DND-41 (cell line): ENCODE data around the gene MAP3K8.
"Not testable (repeated sequence)": the region's sequence is repeated elsewhere in the genome, so short reads cannot be mapped to it uniquely, and the experiment has no call there.

Experiments used
- ATAC-seq: fragments of 200-7000 bp; cut with Tn5 transposase; 3 replicates; pipeline ENCODE4 v1.9.1; 2021; ENCODE audit warnings: low read depth; ENCODE audit not compliant: insufficient read depth
- DNase-seq: peaks from one replicate; pipeline ENCODE4 v3.0.0-alpha.2; 2020
- H2AFZ ChIP-seq: 2 replicates; pipeline ENCODE4 v1.6.0; 2012; ENCODE audit warnings: low read depth, low read length
- H3K27ac ChIP-seq: 2 replicates; pipeline ENCODE4 v1.5.1; 2012; ENCODE audit warnings: low read length, inconsistent platforms
- H3K27me3 ChIP-seq: fragments of 200-600 bp; sonication (generic); 2 replicates; pipeline ENCODE4 v1.6.0; 2012; ENCODE audit warnings: low read length, mild to moderate bottlenecking, inconsistent platforms; ENCODE audit not compliant: insufficient read depth, poor library complexity
- H3K36me3 ChIP-seq: 2 replicates; pipeline ENCODE4 v1.5.1; 2012; ENCODE audit warnings: low read length, inconsistent platforms; ENCODE audit not compliant: insufficient read depth
- H3K4me1 ChIP-seq: 2 replicates; pipeline ENCODE4 v1.5.1; 2012; ENCODE audit warnings: mild to moderate bottlenecking, low read length; ENCODE audit not compliant: insufficient read depth
- H3K4me2 ChIP-seq: 2 replicates; pipeline ENCODE4 v1.6.0; 2012; ENCODE audit warnings: mild to moderate bottlenecking, moderate library complexity, low read length, inconsistent platforms; ENCODE audit not compliant: insufficient read depth
- H3K4me3 ChIP-seq, 2 experiments: fragments of 200-600 bp in 1 of 2; shearing (Covaris generic) in 1 of 2; 2 replicates each; pipeline ENCODE4 v1.5.1; 2012 to 2016; ENCODE audit warnings: inconsistent platforms in 2 of 2, low read length in 2 of 2, mild to moderate bottlenecking in 2 of 2, low read depth in 1 of 2, moderate library complexity in 1 of 2
- H3K79me2 ChIP-seq: 2 replicates; pipeline ENCODE4 v1.6.0; 2012; ENCODE audit warnings: low read length, inconsistent platforms; ENCODE audit not compliant: insufficient read depth
- H3K9ac ChIP-seq: 2 replicates; pipeline ENCODE4 v1.6.0; 2012; ENCODE audit warnings: low read depth, mild to moderate bottlenecking, inconsistent platforms, low read length, moderate library complexity
- H3K9me3 ChIP-seq: 2 replicates; pipeline ENCODE4 v1.5.1; 2012; ENCODE audit warnings: low read length, moderate library complexity, mild to moderate bottlenecking, inconsistent platforms; ENCODE audit not compliant: insufficient read depth, severe bottlenecking
- H4K20me1 ChIP-seq: 2 replicates; pipeline ENCODE4 v1.6.0; 2012; ENCODE audit warnings: low read length; ENCODE audit not compliant: insufficient read depth
- EZH2 ChIP-seq: IDR thresholded peaks from 3 replicates; pipeline ENCODE4 v1.6.1; 2012; ENCODE audit warnings: borderline replicate concordance, low read depth, mild to moderate bottlenecking, moderate library complexity, low read length, inconsistent platforms; ENCODE audit not compliant: severe bottlenecking
- TF ChIP-seq, protein P1 (sequence below): IDR thresholded peaks from 2 replicates; pipeline ENCODE4 v1.5.1; 2012; ENCODE audit warnings: borderline replicate concordance, low read length, moderate library complexity, mild to moderate bottlenecking; ENCODE audit not compliant: poor library complexity, severe bottlenecking; ENCODE audit errors: extremely low read depth

The MAP3K8 gene

DNA sequence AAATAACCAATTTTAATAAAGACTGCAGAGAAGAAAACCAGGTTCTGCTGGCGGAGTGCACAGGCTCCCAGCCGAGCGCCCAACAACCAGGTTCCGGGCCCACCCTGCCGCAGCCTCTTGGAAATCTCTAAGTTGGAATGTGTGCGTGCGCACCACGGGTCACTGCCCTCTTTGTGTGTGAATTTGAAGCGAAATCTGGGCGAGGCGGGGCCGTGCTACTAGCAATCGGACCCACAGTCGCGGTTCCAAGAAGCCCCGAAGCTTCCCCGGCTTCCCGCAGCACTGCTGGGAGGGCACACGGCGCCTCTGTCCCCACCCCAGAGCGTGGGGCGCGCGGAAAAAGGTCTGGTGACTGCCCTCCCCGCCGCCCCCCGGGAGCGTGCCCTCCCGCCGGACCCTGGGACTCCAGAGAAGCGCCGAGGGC, 666 bp upstream of the MAP3K8 start:
- DNase-seq = peak; percentile 57
- Histone ChIP-seq H4K20me1 (peaks cover 12% of the 10 kb centered on the region; the same call in 1 of the 2 replicates), H3K36me3 (no peaks in the 10 kb centered on the region), H3K4me3 (peak overlapping the region; percentile 32 to 87), H3K79me2 (no peaks in the 10 kb centered on the region), H3K4me2 (peak overlapping the region; percentile 95), H3K27me3 (peaks cover 28% of the 10 kb centered on the region), H3K9ac (peak overlapping the region; percentile 70), H3K4me1 (peaks cover 54% of the 10 kb centered on the region), H2AFZ (peak overlapping the region; percentile 83), H3K9me3 (no peaks in the 10 kb centered on the region), H3K27ac (peak overlapping the region; percentile 55; the same call in 1 of the 2 replicates)
- peak; percentile 18 for ATAC-seq
- TF ChIP-seq EZH2 = no peak
- TF ChIP-seq, protein P1, sequence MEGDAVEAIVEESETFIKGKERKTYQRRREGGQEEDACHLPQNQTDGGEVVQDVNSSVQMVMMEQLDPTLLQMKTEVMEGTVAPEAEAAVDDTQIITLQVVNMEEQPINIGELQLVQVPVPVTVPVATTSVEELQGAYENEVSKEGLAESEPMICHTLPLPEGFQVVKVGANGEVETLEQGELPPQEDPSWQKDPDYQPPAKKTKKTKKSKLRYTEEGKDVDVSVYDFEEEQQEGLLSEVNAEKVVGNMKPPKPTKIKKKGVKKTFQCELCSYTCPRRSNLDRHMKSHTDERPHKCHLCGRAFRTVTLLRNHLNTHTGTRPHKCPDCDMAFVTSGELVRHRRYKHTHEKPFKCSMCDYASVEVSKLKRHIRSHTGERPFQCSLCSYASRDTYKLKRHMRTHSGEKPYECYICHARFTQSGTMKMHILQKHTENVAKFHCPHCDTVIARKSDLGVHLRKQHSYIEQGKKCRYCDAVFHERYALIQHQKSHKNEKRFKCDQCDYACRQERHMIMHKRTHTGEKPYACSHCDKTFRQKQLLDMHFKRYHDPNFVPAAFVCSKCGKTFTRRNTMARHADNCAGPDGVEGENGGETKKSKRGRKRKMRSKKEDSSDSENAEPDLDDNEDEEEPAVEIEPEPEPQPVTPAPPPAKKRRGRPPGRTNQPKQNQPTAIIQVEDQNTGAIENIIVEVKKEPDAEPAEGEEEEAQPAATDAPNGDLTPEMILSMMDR = no peak

GRCh38 chr10:30434273-30435072, 489 bp downstream of the MAP3K8 start:
- Histone ChIP-seq H3K4me2 (peak overlapping the region; percentile 95), H3K27me3 (peaks cover 28% of the 10 kb centered on the region), H3K9me3 (no peaks in the 10 kb centered on the region), H3K27ac (peak overlapping the region; percentile 37), H3K36me3 (no peaks in the 10 kb centered on the region), H4K20me1 (peaks cover 12% of the 10 kb centered on the region; the same call in 1 of the 2 replicates), H3K79me2 (no peaks in the 10 kb centered on the region), H3K9ac (peak overlapping the region; percentile 70), H2AFZ (peak overlapping the region; percentile 81), H3K4me1 (peaks cover 57% of the 10 kb centered on the region), H3K4me3 (peak overlapping the region; percentile 32 to 87)
- TF ChIP-seq EZH2 = peak; percentile 84
- TF ChIP-seq, protein P1 = no peak
- DNase-seq (peak; percentile 66), ATAC-seq (peak; percentile 39)

DNA sequence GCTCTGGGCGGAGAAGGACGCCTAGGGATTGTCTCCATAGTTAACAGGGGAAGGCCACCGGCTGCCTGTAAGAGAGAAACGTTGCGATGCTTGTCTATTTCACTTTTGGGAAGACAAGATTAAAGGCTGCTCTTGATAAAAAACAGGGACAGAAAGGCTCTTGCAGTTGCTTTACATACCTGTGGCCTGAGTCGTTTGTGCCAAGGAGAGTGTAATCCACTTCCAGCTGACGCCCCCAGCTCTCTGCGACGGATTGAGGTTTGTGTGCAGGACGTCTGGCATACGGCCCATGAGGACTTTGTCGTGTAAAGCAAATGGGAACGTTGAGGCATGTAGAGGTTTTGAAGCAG, 1.1 kb downstream of the MAP3K8 start:
- H3K27ac ChIP-seq = no peak overlapping the region
- ATAC-seq = no peak
- H3K79me2 ChIP-seq = no peaks in the 10 kb centered on the region
- no peak for TF ChIP-seq EZH2
- TF ChIP-seq, protein P1 = no peak
- DNase-seq = no peak
- H3K4me1 ChIP-seq = peaks cover 57% of the 10 kb centered on the region
- peak overlapping the region; percentile 95 for H3K4me2 ChIP-seq
- H2AFZ ChIP-seq = no peak overlapping the region
- H3K27me3 ChIP-seq = peaks cover 28% of the 10 kb centered on the region
- H3K36me3 ChIP-seq = no peaks in the 10 kb centered on the region
- peaks cover 12% of the 10 kb centered on the region; the same call in 1 of the 2 replicates for H4K20me1 ChIP-seq
- peak overlapping the region in 1 of 2 experiments; percentile 87; a peak in 1 of 4 replicates for H3K4me3 ChIP-seq
- no peak overlapping the region for H3K9ac ChIP-seq
- H3K9me3 ChIP-seq = no peaks in the 10 kb centered on the region

GRCh38 chr10:30435499-30436167, 1.6 kb downstream of the MAP3K8 start:
- Histone ChIP-seq H3K27me3 (peaks cover 28% of the 10 kb centered on the region), H3K4me1 (peaks cover 57% of the 10 kb centered on the region), H4K20me1 (peaks cover 12% of the 10 kb centered on the region; the same call in 1 of the 2 replicates), H3K4me2 (peak overlapping the region; percentile 60)
- not testable (repeated sequence) for H2AFZ ChIP-seq, H3K79me2 ChIP-seq, ATAC-seq, H3K9me3 ChIP-seq, H3K36me3 ChIP-seq, H3K9ac ChIP-seq, H3K4me3 ChIP-seq, H3K27ac ChIP-seq, DNase-seq
